Body of pancreas (tissue), 4 donors: ENCODE measurements around the gene BCAT1.

Experiments used
- CTCF ChIP-seq, 7 experiments: fragments of 450-650 bp in 4 of 7; fragments of 200-600 bp in 3 of 7; sonication (generic) in 3 of 7; IDR thresholded peaks; one replicate each; pipeline ENCODE4 v1.5.1; 2016 to 2019; ENCODE audit warnings: antibody characterized with exemption in 7 of 7
- POLR2A ChIP-seq, 3 donors: fragments of 450-650 bp; IDR thresholded peaks; one replicate each; pipeline ENCODE4 v1.6.1; 2016; ENCODE audit warnings: antibody characterized with exemption in 3 of 3, mild to moderate bottlenecking in 2 of 3

DNA sequence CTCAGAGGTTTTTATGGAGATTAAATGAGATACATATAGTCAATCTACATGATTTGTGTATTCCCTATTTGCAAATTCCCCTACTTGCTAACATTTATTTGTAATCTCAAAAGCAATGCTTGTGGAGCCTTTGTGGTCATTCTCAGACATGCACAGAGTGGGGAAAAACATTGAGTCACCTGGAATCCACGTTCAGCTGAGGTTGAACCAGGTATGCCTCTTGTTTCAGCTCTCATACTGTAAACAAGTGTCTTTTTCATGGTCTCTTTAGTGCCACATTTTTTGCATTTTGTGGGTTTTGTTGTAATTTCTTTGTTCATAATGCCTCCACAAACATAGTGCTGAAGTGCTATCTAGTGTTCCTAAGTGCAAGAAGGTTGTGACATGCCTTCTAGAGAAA is 181.9 kb downstream of the BCAT1 start:
- TF ChIP-seq CTCF (IDR thresholded peaks at IDR 0.05) = no peak
- no peak for TF ChIP-seq POLR2A (IDR thresholded peaks at IDR 0.05)
